Cortex of kidney (tissue), 1 donor: Measurements from ENCODE around the gene PDE2A.

Experiments used
- DNase-seq: peaks from one replicate; lab custom pipeline; 2025; lab: John Stamatoyannopoulos, UW

Gene PDE2A

GRCh38 chr11:72655896-72656464 is 18.2 kb downstream of the PDE2A start:
- DNase-seq = no peak

- DNase-seq = no peak
Observed at GRCh38 chr11:72655014-72655413, 19.2 kb downstream of the PDE2A start.

DNA sequence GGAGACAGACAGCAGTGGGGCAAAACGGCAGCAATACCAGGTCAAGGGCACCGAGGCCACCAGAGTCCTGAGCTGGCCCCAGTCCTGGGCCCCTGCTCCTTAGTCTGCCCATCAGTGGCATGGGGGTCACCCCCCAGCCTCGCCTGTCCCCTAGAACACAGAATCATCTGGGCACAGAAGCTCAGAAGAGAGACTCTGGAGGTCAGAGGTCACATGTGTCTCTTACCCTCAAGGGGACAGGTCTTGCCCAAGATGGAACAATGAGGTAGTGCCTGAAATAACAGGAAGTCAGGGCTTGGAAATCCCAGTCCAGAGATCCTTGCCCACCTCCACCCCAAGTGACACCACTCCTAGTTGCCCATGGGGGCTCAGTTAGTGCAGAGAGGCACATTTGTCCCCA is 20.6 kb downstream of the PDE2A start:
- no peak for DNase-seq

DNA sequence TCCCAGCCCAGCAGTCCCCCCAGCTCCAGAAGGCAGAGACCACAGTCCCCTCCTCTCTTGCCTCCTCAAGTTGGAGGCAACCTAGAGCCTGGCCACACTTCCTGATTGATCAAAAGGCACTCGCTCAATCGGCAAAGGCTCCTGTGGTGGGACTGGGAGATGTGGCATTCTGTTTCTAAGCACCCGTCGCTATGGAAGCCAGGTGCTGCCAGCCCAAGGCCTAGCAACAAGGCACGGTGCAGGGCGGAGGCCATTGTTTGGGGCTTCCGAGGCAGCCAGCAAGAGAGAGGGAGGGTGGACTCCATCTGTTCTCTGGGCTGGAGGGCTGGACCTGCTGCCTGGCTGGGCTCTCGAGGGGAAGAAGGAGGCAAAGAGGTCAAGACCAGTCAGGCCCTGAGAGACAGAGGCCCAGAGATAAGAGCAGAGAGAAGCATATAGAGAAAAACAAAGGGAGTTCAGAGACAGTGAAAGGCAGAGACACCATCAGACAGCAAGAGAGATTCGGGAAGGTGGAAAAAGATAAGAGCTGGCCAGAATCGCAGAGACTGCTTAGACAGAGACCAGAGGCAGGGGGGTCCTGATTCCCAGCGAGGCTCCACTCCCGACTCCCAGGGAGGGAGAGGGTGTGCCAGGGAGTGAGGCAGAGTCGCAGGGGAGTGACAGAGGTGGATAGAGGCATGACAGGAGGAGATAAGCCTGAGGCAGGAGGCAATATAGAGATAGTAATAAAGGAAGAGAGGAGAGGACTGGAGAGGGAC is 21.2 kb downstream of the PDE2A start:
- DNase-seq = no peak

DNA sequence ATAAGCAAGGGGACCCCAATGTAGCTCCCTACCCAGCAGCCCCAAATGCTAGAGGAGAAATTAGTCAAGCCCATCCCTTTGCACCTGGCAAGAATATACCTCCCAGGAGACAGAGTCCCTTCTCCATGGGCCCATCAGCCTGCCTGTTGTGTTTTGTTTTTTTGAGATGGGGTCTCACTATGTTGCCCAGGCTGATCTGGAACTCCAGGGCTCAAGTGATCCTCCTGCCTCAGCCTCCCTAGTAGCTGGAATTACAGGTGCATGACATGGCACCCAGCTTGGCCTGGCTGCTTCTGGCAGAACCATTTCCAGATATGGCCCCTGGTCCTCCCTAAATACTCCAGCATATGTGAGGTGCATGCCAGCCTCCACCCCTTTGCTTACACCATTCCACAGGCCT is 22.1 kb downstream of the PDE2A start:
- no peak for DNase-seq

GRCh38 chr11:72649215-72649976 is 24.8 kb downstream of the PDE2A start:
- DNase-seq = no peak

GRCh38 chr11:72648384-72649136 is 25.7 kb downstream of the PDE2A start:
- no peak for DNase-seq

GRCh38 chr11:72647882-72648281 is 26.3 kb downstream of the PDE2A start:
- no peak for DNase-seq

- DNase-seq = no peak
Observed at GRCh38 chr11:72646472-72646871, 27.8 kb downstream of the PDE2A start.

GRCh38 chr11:72646024-72646423 is 28.2 kb downstream of the PDE2A start:
- no peak for DNase-seq

DNA sequence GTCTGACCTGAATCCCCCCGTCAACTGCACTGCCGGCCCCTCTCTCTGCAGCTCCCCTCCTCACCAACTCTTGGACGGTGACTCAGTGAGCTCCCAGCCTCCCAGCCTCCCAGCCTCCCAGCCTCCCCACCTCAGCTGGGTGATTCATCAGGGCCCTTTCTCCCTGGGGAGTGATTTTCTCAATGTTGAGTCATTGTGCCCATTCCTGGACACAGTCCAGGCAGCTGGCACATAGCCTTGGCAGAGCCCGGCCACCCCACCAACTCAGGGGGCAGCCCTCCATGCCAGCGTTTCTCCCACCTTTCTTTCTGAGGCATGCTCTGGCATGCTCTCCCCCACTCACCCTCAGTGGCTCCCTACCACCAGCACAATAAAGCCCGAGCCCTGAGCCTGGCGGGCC is 30.7 kb downstream of the PDE2A start:
- DNase-seq = no peak

- DNase-seq = no peak
Observed at GRCh38 chr11:72642884-72643522, 31.2 kb downstream of the PDE2A start.

DNA sequence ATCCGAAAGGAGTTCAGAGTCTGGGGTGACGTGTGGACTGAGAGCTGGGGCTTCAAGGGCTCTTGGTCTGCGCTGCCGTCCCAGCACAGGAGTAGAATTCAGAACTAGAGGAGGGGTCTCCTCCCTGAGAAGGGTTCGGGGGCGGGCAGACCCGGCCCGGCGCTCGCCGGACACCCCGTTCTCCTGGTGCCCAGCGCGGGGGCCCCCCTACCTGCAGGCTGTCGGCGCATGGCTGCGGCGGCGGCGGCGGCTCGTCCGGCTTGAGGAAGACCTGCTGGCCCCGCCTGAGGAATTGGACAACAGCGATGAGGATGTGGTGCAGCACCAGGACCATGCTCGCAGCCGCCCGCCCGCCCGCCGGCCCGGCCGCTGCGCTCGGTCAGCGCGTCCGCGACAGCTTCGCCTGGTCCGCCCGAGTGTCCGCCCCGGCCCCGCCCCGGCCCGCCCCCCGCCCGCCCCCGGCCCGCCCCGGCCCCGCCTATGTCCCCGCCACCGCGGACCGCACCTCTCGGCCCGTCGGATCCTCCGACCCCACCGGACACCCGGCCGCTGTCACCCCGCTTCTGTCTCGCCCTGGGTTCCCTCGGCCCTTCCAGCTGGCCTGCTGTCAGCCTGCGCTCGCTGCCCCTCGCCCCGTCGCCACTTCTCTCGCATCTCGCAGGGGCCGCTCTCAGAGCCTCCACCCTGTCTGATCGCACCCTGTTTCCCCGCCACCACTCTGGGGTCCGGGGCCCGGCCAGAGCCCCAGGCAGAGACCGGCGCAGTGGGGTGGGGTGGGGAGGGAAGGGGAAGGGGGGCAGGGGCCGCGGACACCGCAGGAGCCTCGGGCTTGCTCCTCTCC is 32.0 kb downstream of the PDE2A start:
- no peak for DNase-seq

- no peak for DNase-seq
Observed at GRCh38 chr11:72641522-72642042, 32.6 kb downstream of the PDE2A start.

DNA sequence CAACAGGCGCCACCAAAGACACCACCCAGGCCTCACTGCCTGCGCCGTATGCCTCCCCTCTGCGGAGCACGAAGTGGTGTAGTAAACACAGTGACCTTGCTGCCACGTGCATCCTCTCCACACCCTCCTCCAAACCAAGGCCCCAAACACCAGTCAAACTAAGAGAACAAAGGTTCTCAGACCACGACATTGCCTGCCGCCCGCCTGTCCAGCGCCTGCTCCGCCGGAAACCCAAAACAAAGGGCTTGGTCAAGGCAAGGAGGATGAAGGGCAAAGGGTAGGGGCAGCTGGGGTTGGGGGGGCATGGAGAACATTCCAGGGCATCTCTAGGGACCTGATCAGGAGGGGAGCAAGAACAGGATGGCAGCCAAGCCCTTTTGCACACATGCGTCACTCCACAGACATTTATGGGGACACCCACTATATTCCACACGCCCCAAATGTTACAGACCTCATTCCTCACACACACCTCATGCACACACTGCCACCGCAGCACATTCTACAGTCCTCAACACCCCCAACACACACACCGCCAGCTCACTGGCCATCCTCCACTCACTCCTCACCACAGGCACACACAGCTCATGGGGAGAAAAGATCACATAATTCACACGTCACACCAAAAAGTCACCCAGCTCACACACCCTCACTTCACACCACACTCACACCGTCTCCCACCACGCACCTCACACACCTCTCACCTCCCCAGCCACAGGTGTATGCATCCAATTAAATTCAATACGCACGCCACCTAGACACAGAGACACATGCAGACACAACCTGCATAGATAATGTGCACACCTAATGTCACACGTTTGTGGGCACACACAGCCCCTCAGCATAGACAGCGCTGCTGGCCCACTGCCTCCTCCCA is 34.5 kb downstream of the PDE2A start:
- no peak for DNase-seq

- DNase-seq = no peak
Observed at GRCh38 chr11:72637926-72638325, 36.3 kb downstream of the PDE2A start.

DNA sequence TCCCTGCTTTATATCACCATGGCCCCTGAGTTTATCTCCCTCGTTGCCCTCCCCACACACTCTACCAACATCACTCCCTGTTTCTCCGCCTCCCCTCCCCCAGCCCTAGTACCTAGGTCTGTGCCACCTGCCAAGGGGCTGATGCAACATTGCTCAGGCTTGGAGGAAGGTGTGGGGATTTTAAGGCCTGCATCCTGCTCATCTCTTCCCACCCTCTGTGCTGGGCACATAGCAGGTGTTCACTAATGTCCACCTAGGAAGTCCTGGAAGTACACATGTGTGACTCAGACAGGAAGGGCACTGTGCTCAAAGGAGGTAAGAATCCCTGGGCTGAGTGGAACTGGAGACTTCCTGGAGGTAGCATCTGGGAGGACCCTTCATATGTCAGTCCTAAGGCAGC is 37.0 kb downstream of the PDE2A start:
- no peak for DNase-seq

- no peak for DNase-seq
Observed at GRCh38 chr11:72636376-72636775, 37.8 kb downstream of the PDE2A start.

DNA sequence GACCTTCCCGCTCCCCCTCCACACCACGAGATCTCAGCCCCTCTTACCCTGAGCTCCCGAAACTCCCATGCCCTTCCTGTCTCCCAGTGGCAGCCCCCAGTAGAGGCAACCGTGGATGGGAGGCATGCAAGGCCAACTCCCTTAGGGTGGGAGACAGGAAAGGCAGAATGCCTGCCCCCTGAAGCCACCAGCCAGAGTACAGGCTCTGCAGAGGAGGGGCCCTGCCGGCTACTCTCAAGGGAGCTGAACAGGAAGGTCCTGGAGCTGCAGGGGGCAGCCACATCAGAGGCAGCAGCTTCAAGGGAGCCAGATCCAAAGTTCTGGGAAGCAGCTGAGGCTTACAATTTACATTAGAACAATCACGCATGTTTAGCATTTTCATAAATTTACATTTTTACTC is 38.3 kb downstream of the PDE2A start:
- no peak for DNase-seq
